ENCODE results near the gene PDE11A. TPM values are rescaled to one million over a fixed set of nuclear protein-coding genes. Genes with fewer than 3 reads are reported as not detected.

The PDE11A gene
- total RNA-seq, 2 experiments from 2014 or later, result not detected

- Histone ChIP-seq H3K9me3 (ENCODE audit: control insufficient read depth in 1 of 2, insufficient read depth in 1 of 2, low read length in 2 of 2) (peaks cover 0 to 4% of the 10 kb centered on the region in 2 experiments), H3K4me3 (ENCODE audit: low read length) (no peak overlapping the region), H3K36me3 (ENCODE audit: insufficient read depth, low read length) (no peaks in the 10 kb centered on the region), H3K27me3 (ENCODE audit: control insufficient read depth in 1 of 2, insufficient read depth in 2 of 2, low read length in 2 of 2) (peaks cover 0 to 5% of the 10 kb centered on the region in 2 experiments), H3K27ac (ENCODE audit: low read depth in 1 of 2, low read length in 2 of 2) (no peak overlapping the region), H3K4me1 (ENCODE audit: insufficient read depth, low read length) (no peaks in the 10 kb centered on the region)
- CTCF ChIA-PET, result interaction anchor here (1.2 to 1.5 kb wide), 2 partner anchors 9 to 18 kb away, joined by 3 read pairs; no protein-coding TSS in a partner anchor
- DNase-seq, result no peak
- Mint-ChIP-seq H3K36me3 (ENCODE audit: low read depth) (no peaks in the 10 kb centered on the region), H3K27me3 (peaks cover 36% of the 10 kb centered on the region), H3K27ac (no peak overlapping the region), H3K4me3 (no peak overlapping the region), H3K9me3 (no peaks in the 10 kb centered on the region), H3K4me1 (ENCODE audit: low read depth) (no peaks in the 10 kb centered on the region)
- TF ChIP-seq, protein P1, sequence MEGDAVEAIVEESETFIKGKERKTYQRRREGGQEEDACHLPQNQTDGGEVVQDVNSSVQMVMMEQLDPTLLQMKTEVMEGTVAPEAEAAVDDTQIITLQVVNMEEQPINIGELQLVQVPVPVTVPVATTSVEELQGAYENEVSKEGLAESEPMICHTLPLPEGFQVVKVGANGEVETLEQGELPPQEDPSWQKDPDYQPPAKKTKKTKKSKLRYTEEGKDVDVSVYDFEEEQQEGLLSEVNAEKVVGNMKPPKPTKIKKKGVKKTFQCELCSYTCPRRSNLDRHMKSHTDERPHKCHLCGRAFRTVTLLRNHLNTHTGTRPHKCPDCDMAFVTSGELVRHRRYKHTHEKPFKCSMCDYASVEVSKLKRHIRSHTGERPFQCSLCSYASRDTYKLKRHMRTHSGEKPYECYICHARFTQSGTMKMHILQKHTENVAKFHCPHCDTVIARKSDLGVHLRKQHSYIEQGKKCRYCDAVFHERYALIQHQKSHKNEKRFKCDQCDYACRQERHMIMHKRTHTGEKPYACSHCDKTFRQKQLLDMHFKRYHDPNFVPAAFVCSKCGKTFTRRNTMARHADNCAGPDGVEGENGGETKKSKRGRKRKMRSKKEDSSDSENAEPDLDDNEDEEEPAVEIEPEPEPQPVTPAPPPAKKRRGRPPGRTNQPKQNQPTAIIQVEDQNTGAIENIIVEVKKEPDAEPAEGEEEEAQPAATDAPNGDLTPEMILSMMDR (IDR thresholded peaks at IDR 0.05), result no peak
- no peak for ATAC-seq (ENCODE audit: poor library complexity)
- POLR2A ChIA-PET, result no interaction called here
- intact Hi-C loops (cut with DNase I, micrococcal nuclease), result no loop called here
Observed at GRCh38 chr2:177595126-177595845, 477.3 kb downstream of the PDE11A start.

DNA sequence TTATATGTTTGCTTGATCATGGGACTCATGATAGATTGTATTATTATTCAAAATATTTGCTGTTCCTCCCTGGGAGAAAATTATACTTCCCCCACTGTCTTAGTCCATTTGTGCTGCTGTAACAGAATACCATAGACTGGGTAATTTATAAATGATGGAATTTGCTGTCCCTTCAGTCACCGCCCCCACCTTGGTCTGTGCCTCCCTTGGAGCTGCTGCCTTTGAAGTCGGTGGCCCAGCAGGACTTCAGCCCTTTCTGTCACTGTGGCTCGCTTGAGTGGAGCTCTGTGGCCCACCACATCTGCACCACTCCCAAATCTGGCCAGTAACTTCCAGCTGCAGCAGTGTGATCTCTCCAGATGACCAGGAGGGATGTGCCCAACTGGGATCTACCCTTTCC, 479.2 kb downstream of the PDE11A start:
- Histone ChIP-seq H3K4me1 (ENCODE audit: insufficient read depth, low read length) (no peaks in the 10 kb centered on the region), H3K27me3 (ENCODE audit: control insufficient read depth in 1 of 2, insufficient read depth in 2 of 2, low read length in 2 of 2) (peaks cover 0 to 4% of the 10 kb centered on the region in 2 experiments), H3K27ac (ENCODE audit: low read depth in 1 of 2, low read length in 2 of 2) (no peak overlapping the region), H3K36me3 (ENCODE audit: insufficient read depth, low read length) (no peaks in the 10 kb centered on the region), H3K9me3 (ENCODE audit: control insufficient read depth in 1 of 2, insufficient read depth in 1 of 2, low read length in 2 of 2) (no peaks in the 10 kb centered on the region), H3K4me3 (ENCODE audit: low read length) (no peak overlapping the region)
- TF ChIP-seq, protein P1 (IDR thresholded peaks at IDR 0.05), result no peak
- CTCF ChIA-PET, result no interaction called here
- no peak overlapping the region for H3K4me3 Mint-ChIP-seq
- H3K27me3 Mint-ChIP-seq, result peaks cover 31% of the 10 kb centered on the region
- H3K4me1 Mint-ChIP-seq (ENCODE audit: low read depth), result no peaks in the 10 kb centered on the region
- H3K36me3 Mint-ChIP-seq (ENCODE audit: low read depth), result no peaks in the 10 kb centered on the region
- ATAC-seq (ENCODE audit: poor library complexity), result no peak
- intact Hi-C loops (cut with DNase I, micrococcal nuclease), result no loop called here
- DNase-seq, result no peak
- H3K9me3 Mint-ChIP-seq, result no peaks in the 10 kb centered on the region
- POLR2A ChIA-PET, result no interaction called here
- H3K27ac Mint-ChIP-seq, result no peak overlapping the region

- Histone ChIP-seq H3K27me3 (ENCODE audit: control insufficient read depth in 1 of 2, insufficient read depth in 2 of 2, low read length in 2 of 2) (peaks cover 0 to 4% of the 10 kb centered on the region in 2 experiments), H3K27ac (ENCODE audit: low read depth in 1 of 2, low read length in 2 of 2) (no peak overlapping the region), H3K36me3 (ENCODE audit: insufficient read depth, low read length) (no peaks in the 10 kb centered on the region), H3K4me3 (ENCODE audit: low read length) (no peak overlapping the region), H3K4me1 (ENCODE audit: insufficient read depth, low read length) (no peaks in the 10 kb centered on the region), H3K9me3 (ENCODE audit: control insufficient read depth in 1 of 2, insufficient read depth in 1 of 2, low read length in 2 of 2) (no peaks in the 10 kb centered on the region)
- no peaks in the 10 kb centered on the region for H3K36me3 Mint-ChIP-seq (ENCODE audit: low read depth)
- no peak overlapping the region for H3K4me3 Mint-ChIP-seq
- no peak for DNase-seq
- no peak overlapping the region for H3K27ac Mint-ChIP-seq
- no peak for ATAC-seq (ENCODE audit: poor library complexity)
- ChIA-PET POLR2A (no interaction called here), CTCF (no interaction called here)
- peaks cover 29% of the 10 kb centered on the region for H3K27me3 Mint-ChIP-seq
- intact Hi-C loops (cut with DNase I, micrococcal nuclease), result no loop called here
- no peaks in the 10 kb centered on the region for H3K9me3 Mint-ChIP-seq
- TF ChIP-seq, protein P1 (IDR thresholded peaks at IDR 0.05), result no peak
- no peaks in the 10 kb centered on the region for H3K4me1 Mint-ChIP-seq (ENCODE audit: low read depth)
Observed at GRCh38 chr2:177592945-177593344, 479.6 kb downstream of the PDE11A start.
